HG02763 (cell line): ENCODE measurements around the gene MFAP4.

Source experiments
- ATAC-seq: cut with Tn5 transposase; IDR thresholded peaks from one replicate; pipeline ENCODE4 v1.9.1; 2021; ENCODE audit warnings: mild to moderate bottlenecking, moderate library complexity; ENCODE audit not compliant: unreplicated experiment

MFAP4 gene

GRCh38 chr17:19372866-19373504 is 14.0 kb downstream of the MFAP4 start:
- no peak for ATAC-seq

- ATAC-seq: no peak
Measured at GRCh38 chr17:19372439-19372838, 14.6 kb downstream of the MFAP4 start.

- ATAC-seq: no peak
Measured at GRCh38 chr17:19372011-19372370, 15.0 kb downstream of the MFAP4 start.

GRCh38 chr17:19371259-19372010 is 15.6 kb downstream of the MFAP4 start:
- ATAC-seq: no peak

GRCh38 chr17:19370493-19370960 is 16.5 kb downstream of the MFAP4 start:
- ATAC-seq: peak; percentile 68

- no peak for ATAC-seq
Measured at GRCh38 chr17:19369846-19370492, 17.0 kb downstream of the MFAP4 start.

GRCh38 chr17:19369107-19369778 is 17.7 kb downstream of the MFAP4 start:
- no peak for ATAC-seq

- ATAC-seq: no peak
Measured at GRCh38 chr17:19368229-19368628, 18.8 kb downstream of the MFAP4 start.

- ATAC-seq: no peak
Measured at GRCh38 chr17:19366637-19366972, 20.4 kb downstream of the MFAP4 start.

- no peak for ATAC-seq
Measured at GRCh38 chr17:19365833-19366636, 21.0 kb downstream of the MFAP4 start.

GRCh38 chr17:19365499-19365817 is 21.5 kb downstream of the MFAP4 start:
- no peak for ATAC-seq

- no peak for ATAC-seq
Measured at GRCh38 chr17:19364699-19365498, 22.1 kb downstream of the MFAP4 start.

- no peak for ATAC-seq
Measured at GRCh38 chr17:19363460-19364035, 23.4 kb downstream of the MFAP4 start.

GRCh38 chr17:19363114-19363438 is 23.9 kb downstream of the MFAP4 start:
- no peak for ATAC-seq

- peak; percentile 78 for ATAC-seq
Measured at GRCh38 chr17:19362277-19363113, 24.5 kb downstream of the MFAP4 start, which contains the start of gene B9D1. Gene B9D1, minus strand, starts transcription at chr17:19362723. Its CDS starts 154 bp downstream, at chr17:19362569.

GRCh38 chr17:19361944-19362276 is 25.1 kb downstream of the MFAP4 start:
- ATAC-seq: no peak

GRCh38 chr17:19361326-19361725 is 25.7 kb downstream of the MFAP4 start:
- no peak for ATAC-seq

GRCh38 chr17:19360772-19361171 is 26.2 kb downstream of the MFAP4 start:
- no peak for ATAC-seq

GRCh38 chr17:19359856-19360255 is 27.1 kb downstream of the MFAP4 start:
- ATAC-seq: no peak
